ENCODE results near the gene ANKLE2. TPM values are rescaled to one million over a fixed set of nuclear protein-coding genes. Genes with fewer than 3 reads are reported as not detected.
A peak's percentile ranks its signal among the peaks of the same experiment; 100 is the strongest.
"Not testable (repeated sequence)": the region's sequence is repeated elsewhere in the genome, so short reads cannot be mapped to it uniquely, and the experiment has no call there.

ANKLE2 gene
- total and polyA plus RNA-seq, 2 donors = 45.4 to 62.5 TPM

- 93% methylated on average over 9 of the region's 9 CpGs for WGBS
- Histone ChIP-seq H3K27ac (ENCODE audit: low read depth in 1 of 2, low read length in 1 of 2) (no peak overlapping the region), H3K36me3 (ENCODE audit: control insufficient read depth in 2 of 2, insufficient read depth in 2 of 2, low read length in 1 of 2) (peaks cover 82 to 94% of the 10 kb centered on the region in 2 donors), H3K4me1 (ENCODE audit: control insufficient read depth in 2 of 2, insufficient read depth in 2 of 2, low read length in 2 of 2) (no peaks in the 10 kb centered on the region), H3K9me3 (ENCODE audit: control insufficient read depth in 2 of 2, insufficient read depth in 1 of 2, low read length in 1 of 2) (peaks cover 2 to 11% of the 10 kb centered on the region in 2 donors), H3K4me3 (ENCODE audit: low read length in 2 of 2) (no peak overlapping the region), H3K27me3 (ENCODE audit: control insufficient read depth in 2 of 2, insufficient read depth in 1 of 2, low read length in 1 of 2) (no peaks in the 10 kb centered on the region)
- no peak for DNase-seq (ENCODE audit: low read depth in 6 of 9, low spot score in 9 of 9)
Observed at GRCh38 chr12:132784580-132784979, 22.9 kb upstream of the ANKLE2 start.

- Histone ChIP-seq H3K4me3 (ENCODE audit: low read length in 2 of 2) (no peak overlapping the region), H3K4me1 (ENCODE audit: control insufficient read depth in 2 of 2, insufficient read depth in 2 of 2, low read length in 2 of 2) (no peaks in the 10 kb centered on the region), H3K36me3 (ENCODE audit: control insufficient read depth in 2 of 2, insufficient read depth in 2 of 2, low read length in 1 of 2) (peaks cover 80 to 91% of the 10 kb centered on the region in 2 donors), H3K27ac (ENCODE audit: low read depth in 1 of 2, low read length in 1 of 2) (no peak overlapping the region), H3K9me3 (ENCODE audit: control insufficient read depth in 2 of 2, insufficient read depth in 1 of 2, low read length in 1 of 2) (peaks cover 2 to 7% of the 10 kb centered on the region in 2 donors), H3K27me3 (ENCODE audit: control insufficient read depth in 2 of 2, insufficient read depth in 1 of 2, low read length in 1 of 2) (no peaks in the 10 kb centered on the region)
- DNase-seq (ENCODE audit: low read depth in 6 of 9, low spot score in 9 of 9) = no peak
- 92% methylated on average over 22 of the region's 22 CpGs for WGBS
Observed at GRCh38 chr12:132783917-132784531, 22.4 kb upstream of the ANKLE2 start.

- H3K27me3 ChIP-seq (ENCODE audit: control insufficient read depth in 2 of 2, insufficient read depth in 1 of 2, low read length in 1 of 2) = no peaks in the 10 kb centered on the region
- H3K27ac ChIP-seq (ENCODE audit: low read depth in 1 of 2, low read length in 1 of 2) = no peak overlapping the region
- H3K36me3 ChIP-seq (ENCODE audit: control insufficient read depth in 2 of 2, insufficient read depth in 2 of 2, low read length in 1 of 2) = peaks cover 85 to 91% of the 10 kb centered on the region in 2 donors
- WGBS = 99% methylated on average over 12 of the region's 12 CpGs
- no peak for DNase-seq (ENCODE audit: low read depth in 6 of 9, low spot score in 9 of 9)
- H3K9me3 ChIP-seq (ENCODE audit: control insufficient read depth in 2 of 2, insufficient read depth in 1 of 2, low read length in 1 of 2) = peaks cover 1 to 7% of the 10 kb centered on the region in 2 donors
- H3K4me3 ChIP-seq (ENCODE audit: low read length in 2 of 2) = no peak overlapping the region
- peaks cover 0 to 5% of the 10 kb centered on the region in 2 donors for H3K4me1 ChIP-seq (ENCODE audit: control insufficient read depth in 2 of 2, insufficient read depth in 2 of 2, low read length in 2 of 2)
Observed at GRCh38 chr12:132781938-132782337, 20.3 kb upstream of the ANKLE2 start.

DNA sequence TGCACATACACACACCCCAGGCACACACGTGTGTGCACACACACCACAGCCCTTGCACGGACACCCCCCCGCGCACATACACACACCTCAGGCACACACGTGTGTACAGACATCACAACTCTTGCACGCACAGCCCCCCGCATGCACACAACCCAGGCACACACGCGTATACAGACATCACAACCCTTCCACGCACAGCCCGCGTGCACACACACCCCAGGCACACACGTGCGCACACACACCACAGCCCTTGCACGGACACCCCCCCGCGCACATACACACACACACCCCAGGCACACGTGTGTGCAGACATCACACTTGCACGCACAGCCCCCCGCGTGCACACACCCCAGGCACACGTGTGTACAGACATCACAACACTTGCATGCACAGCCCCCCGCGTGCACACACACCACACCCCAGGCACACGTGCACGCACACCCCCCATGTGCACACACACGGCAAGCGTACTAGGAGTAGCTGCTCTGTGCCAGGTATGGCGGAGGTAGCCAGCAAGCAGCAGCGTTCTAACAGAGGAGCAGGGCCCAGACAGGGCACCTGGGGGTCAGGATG, 18.2 kb upstream of the ANKLE2 start:
- 96% methylated on average over 30 of the region's 30 CpGs for WGBS
- peaks cover 0 to 23% of the 10 kb centered on the region in 2 donors for H3K4me1 ChIP-seq (ENCODE audit: control insufficient read depth in 2 of 2, insufficient read depth in 2 of 2, low read length in 2 of 2)
- no peaks in the 10 kb centered on the region for H3K27me3 ChIP-seq (ENCODE audit: control insufficient read depth in 2 of 2, insufficient read depth in 1 of 2, low read length in 1 of 2)
- peaks cover 87 to 93% of the 10 kb centered on the region in 2 donors for H3K36me3 ChIP-seq (ENCODE audit: control insufficient read depth in 2 of 2, insufficient read depth in 2 of 2, low read length in 1 of 2)
- peaks cover 4 to 7% of the 10 kb centered on the region in 2 donors for H3K9me3 ChIP-seq (ENCODE audit: control insufficient read depth in 2 of 2, insufficient read depth in 1 of 2, low read length in 1 of 2)
- H3K4me3 ChIP-seq (ENCODE audit: low read length in 2 of 2) = no peak overlapping the region
- no peak overlapping the region for H3K27ac ChIP-seq (ENCODE audit: low read depth in 1 of 2, low read length in 1 of 2)
- DNase-seq (ENCODE audit: low read depth in 6 of 9, low spot score in 9 of 9) = no peak

GRCh38 chr12:132777614-132778013, 16.0 kb upstream of the ANKLE2 start:
- no peaks in the 10 kb centered on the region for H3K27me3 ChIP-seq (ENCODE audit: control insufficient read depth in 2 of 2, insufficient read depth in 1 of 2, low read length in 1 of 2)
- H3K4me1 ChIP-seq (ENCODE audit: control insufficient read depth in 2 of 2, insufficient read depth in 2 of 2, low read length in 2 of 2) = peaks cover 0 to 44% of the 10 kb centered on the region in 2 donors
- DNase-seq (ENCODE audit: low read depth in 6 of 9, low spot score in 9 of 9) = no peak
- H3K27ac ChIP-seq (ENCODE audit: low read depth in 1 of 2, low read length in 1 of 2) = no peak overlapping the region
- H3K9me3 ChIP-seq (ENCODE audit: control insufficient read depth in 2 of 2, insufficient read depth in 1 of 2, low read length in 1 of 2) = peaks cover 12 to 14% of the 10 kb centered on the region in 2 donors
- no peak overlapping the region for H3K4me3 ChIP-seq (ENCODE audit: low read length in 2 of 2)
- H3K36me3 ChIP-seq (ENCODE audit: control insufficient read depth in 2 of 2, insufficient read depth in 2 of 2, low read length in 1 of 2) = peaks cover 91 to 93% of the 10 kb centered on the region in 2 donors
- 97% methylated on average over 20 of the region's 20 CpGs for WGBS

DNA sequence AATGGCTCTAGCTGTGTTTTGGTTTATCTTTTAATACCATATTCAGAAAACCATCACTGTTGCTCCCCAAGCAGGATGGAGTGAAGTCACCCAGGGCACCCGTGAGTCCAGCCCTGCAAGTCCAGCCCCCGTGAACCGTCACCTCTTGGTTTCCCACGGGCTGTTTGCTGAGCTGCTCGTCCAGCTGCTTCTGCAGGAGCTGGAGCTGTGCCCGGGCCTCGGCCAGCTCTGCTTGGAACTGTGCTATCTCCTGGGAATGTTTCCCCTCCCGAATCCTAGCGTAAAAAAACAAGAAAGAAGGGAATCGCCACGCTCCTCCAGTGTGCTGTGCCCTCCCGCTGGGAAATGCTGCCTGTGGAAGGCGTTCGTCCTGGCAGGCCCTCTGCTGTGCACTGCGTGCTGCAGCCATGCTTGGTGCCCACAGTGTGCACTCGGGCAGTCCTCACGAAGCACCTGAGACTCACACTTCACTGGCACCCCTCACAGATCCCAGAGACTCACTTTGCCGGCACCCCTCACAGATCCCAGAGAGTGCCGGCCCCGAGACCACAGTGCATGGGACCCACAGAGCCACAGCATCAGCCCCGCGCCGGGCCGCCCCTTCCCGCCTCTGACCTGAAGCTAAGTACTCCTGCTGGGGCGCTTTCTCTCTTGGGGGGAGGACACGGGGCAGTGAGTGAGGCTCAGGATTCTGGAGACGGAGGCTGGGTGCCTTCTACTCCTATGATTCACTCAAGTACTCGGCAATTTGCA, 15.4 kb upstream of the ANKLE2 start:
- peaks cover 12 to 14% of the 10 kb centered on the region in 2 donors for H3K9me3 ChIP-seq (ENCODE audit: control insufficient read depth in 2 of 2, insufficient read depth in 1 of 2, low read length in 1 of 2)
- peaks cover 89 to 92% of the 10 kb centered on the region in 2 donors for H3K36me3 ChIP-seq (ENCODE audit: control insufficient read depth in 2 of 2, insufficient read depth in 2 of 2, low read length in 1 of 2)
- no peaks in the 10 kb centered on the region for H3K27me3 ChIP-seq (ENCODE audit: control insufficient read depth in 2 of 2, insufficient read depth in 1 of 2, low read length in 1 of 2)
- H3K27ac ChIP-seq (ENCODE audit: low read depth in 1 of 2, low read length in 1 of 2) = peak overlapping the region in 1 of 2 donors; percentile 43
- H3K4me3 ChIP-seq (ENCODE audit: low read length in 2 of 2) = no peak overlapping the region
- WGBS = 93% methylated on average over 29 of the region's 29 CpGs
- DNase-seq (ENCODE audit: low read depth in 6 of 9, low spot score in 9 of 9) = no peak
- H3K4me1 ChIP-seq (ENCODE audit: control insufficient read depth in 2 of 2, insufficient read depth in 2 of 2, low read length in 2 of 2) = peaks cover 0 to 51% of the 10 kb centered on the region in 2 donors

DNA sequence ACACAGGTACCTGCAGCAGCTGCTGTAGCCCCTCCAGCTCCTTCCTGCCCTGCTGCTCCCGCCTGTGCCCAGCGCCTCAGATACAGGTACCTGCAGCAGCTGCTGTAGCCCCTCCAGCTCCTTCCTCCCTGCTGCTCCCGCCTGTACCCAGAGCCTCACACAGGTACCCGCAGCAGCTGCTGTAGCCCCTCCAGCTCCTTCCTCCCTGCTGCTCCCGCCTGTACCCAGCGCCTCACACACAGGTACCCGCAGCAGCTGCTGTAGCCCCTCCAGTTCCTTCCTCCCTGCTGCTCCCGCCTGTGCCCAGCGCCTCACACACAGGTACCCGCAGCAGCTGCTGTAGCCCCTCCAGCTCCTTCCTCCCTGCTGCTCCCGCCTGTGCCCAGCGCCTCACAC, 14.6 kb upstream of the ANKLE2 start:
- not testable (repeated sequence) for H3K27me3 ChIP-seq (ENCODE audit: control insufficient read depth in 2 of 2, insufficient read depth in 1 of 2, low read length in 1 of 2); H3K4me3 ChIP-seq (ENCODE audit: low read length in 2 of 2); DNase-seq (ENCODE audit: low read depth in 6 of 9, low spot score in 9 of 9)
- peaks cover 82 to 90% of the 10 kb centered on the region in 2 donors for H3K36me3 ChIP-seq (ENCODE audit: control insufficient read depth in 2 of 2, insufficient read depth in 2 of 2, low read length in 1 of 2)
- peak overlapping the region in 1 of 2 donors; percentile 43 for H3K27ac ChIP-seq (ENCODE audit: low read depth in 1 of 2, low read length in 1 of 2)
- 64% methylated on average over 12 of the region's 12 CpGs for WGBS
- peaks cover 12 to 14% of the 10 kb centered on the region in 2 donors for H3K9me3 ChIP-seq (ENCODE audit: control insufficient read depth in 2 of 2, insufficient read depth in 1 of 2, low read length in 1 of 2)
- H3K4me1 ChIP-seq (ENCODE audit: control insufficient read depth in 2 of 2, insufficient read depth in 2 of 2, low read length in 2 of 2) = peaks cover 4 to 58% of the 10 kb centered on the region in 2 donors

DNA sequence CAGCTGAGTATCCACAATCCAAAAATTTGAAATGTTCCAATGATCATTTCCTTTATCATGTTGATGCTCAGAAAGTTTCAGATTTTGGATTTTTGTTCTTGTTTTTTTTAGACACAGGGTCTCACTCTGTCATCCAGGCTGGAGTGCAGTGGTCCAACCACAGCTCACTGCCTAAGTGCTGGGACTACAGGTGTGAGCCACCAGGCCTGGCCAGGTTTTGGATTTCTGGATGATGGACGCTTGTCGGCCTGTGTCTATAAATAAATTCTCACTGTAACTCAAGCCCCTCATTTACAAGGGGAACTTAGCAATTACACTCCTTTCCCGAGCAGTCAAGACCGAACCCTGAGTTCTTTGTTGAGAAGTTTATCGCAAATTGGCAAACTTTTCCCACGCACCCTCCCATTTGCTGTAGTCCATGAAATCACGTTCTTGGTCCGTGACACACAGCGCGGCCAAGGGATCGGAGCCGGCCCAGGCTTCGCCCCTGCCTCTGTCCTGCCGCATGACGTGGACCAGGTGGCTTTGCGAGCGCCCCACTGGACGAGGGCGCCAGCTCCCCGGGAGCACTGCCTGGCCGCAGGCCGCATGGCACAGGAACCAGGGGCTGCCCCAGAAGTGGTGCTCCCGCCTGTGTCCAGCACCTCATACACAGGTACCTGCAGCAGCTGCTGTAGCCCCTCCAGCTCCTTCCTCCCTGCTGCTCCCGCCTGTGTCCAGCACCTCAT, 14.0 kb upstream of the ANKLE2 start:
- Histone ChIP-seq H3K36me3 (ENCODE audit: control insufficient read depth in 2 of 2, insufficient read depth in 2 of 2, low read length in 1 of 2) (peaks cover 76 to 85% of the 10 kb centered on the region in 2 donors), H3K4me3 (ENCODE audit: low read length in 2 of 2) (no peak overlapping the region), H3K27me3 (ENCODE audit: control insufficient read depth in 2 of 2, insufficient read depth in 1 of 2, low read length in 1 of 2) (no peaks in the 10 kb centered on the region), H3K4me1 (ENCODE audit: control insufficient read depth in 2 of 2, insufficient read depth in 2 of 2, low read length in 2 of 2) (peaks cover 4 to 64% of the 10 kb centered on the region in 2 donors), H3K27ac (ENCODE audit: low read depth in 1 of 2, low read length in 1 of 2) (peak overlapping the region in 1 of 2 donors; percentile 12), H3K9me3 (ENCODE audit: control insufficient read depth in 2 of 2, insufficient read depth in 1 of 2, low read length in 1 of 2) (peaks cover 11 to 14% of the 10 kb centered on the region in 2 donors)
- DNase-seq (ENCODE audit: low read depth in 6 of 9, low spot score in 9 of 9) = no peak
- WGBS = 95% methylated on average over 24 of the region's 24 CpGs
